ENCODE results near the gene CLTCL1. TPM values are rescaled to one million over a fixed set of nuclear protein-coding genes. Genes with fewer than 3 reads are reported as not detected.

CLTCL1 gene
- total and polyA plus RNA-seq, 10 donors, result 1.0 to 12.4 (median 6.1) TPM

GRCh38 chr22:19295733-19296132, 4.2 kb upstream of the CLTCL1 start:
- no peak for DNase-seq
- H3K27ac ChIP-seq, result no peak overlapping the region
- intact Hi-C loops (cut with DNase I; ENCODE audit: low total_unique reads), result loop anchor here (10.0 kb wide), 1 partner anchor 149 kb away; the partner anchor contains the start of gene C22orf39
- no peaks in the 10 kb centered on the region for H3K9me3 ChIP-seq
- peaks cover 0 to 8% (median 0%) of the 10 kb centered on the region in 7 donors for H3K27me3 ChIP-seq (replicated peaks in 1 of 7)
- H3K4me1 ChIP-seq, result peaks cover 10 to 19% (median 18%) of the 10 kb centered on the region in 6 donors
- TF ChIP-seq, protein P1, sequence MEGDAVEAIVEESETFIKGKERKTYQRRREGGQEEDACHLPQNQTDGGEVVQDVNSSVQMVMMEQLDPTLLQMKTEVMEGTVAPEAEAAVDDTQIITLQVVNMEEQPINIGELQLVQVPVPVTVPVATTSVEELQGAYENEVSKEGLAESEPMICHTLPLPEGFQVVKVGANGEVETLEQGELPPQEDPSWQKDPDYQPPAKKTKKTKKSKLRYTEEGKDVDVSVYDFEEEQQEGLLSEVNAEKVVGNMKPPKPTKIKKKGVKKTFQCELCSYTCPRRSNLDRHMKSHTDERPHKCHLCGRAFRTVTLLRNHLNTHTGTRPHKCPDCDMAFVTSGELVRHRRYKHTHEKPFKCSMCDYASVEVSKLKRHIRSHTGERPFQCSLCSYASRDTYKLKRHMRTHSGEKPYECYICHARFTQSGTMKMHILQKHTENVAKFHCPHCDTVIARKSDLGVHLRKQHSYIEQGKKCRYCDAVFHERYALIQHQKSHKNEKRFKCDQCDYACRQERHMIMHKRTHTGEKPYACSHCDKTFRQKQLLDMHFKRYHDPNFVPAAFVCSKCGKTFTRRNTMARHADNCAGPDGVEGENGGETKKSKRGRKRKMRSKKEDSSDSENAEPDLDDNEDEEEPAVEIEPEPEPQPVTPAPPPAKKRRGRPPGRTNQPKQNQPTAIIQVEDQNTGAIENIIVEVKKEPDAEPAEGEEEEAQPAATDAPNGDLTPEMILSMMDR (IDR thresholded peaks at IDR 0.05 in 8 of 11, conservative IDR thresholded peaks at IDR 0.05 in 3 of 11), result no peak
- no peak for TF ChIP-seq POLR2A (IDR thresholded peaks at IDR 0.05)
- no peak for TF ChIP-seq POLR2AphosphoS5 (IDR thresholded peaks at IDR 0.05)
- H3K4me3 ChIP-seq, result no peak overlapping the region
- H3K36me3 ChIP-seq, result no peaks in the 10 kb centered on the region

DNA sequence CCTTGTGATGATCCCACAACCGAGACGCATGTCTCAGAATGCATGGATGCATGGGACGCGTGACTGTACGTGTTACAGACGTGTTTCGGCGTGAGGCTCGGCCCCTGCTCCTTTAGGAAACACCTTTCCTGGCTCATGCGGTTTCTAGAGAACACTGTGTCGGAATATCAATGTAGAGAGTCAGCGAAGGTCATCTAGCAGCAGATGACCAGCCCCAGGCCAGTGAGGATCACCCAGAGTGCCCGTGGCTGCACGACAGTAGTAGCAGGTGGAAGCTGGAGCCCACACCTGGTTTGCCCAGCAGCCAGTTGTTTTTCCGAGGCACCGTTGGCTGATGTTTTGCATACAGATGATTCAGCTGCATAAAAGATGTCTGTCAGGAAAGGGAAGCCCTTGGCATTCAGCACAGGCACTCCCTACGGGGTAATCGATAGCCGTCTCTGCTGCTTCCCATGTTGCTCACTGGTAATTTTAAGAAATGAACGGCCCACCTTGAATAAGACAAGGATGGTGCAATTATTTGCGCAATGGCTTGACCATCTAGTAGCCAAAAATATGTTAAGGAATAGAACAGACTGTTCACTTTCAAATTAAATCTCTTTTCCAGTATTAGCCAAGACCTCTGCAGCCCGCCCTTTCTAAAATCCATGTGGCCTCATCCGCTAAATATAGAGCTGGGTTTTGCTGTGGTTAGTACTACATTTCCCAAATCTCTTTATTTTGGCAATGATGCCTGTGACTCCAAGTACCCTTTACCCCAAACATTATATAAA, 1.1 kb upstream of the CLTCL1 start:
- H3K27me3 ChIP-seq (replicated peaks in 1 of 7), result peaks cover 0 to 27% (median 0%) of the 10 kb centered on the region in 7 donors
- H3K27ac ChIP-seq, result peak overlapping the region in 6 of 8 donors; percentile 68 to 87 (median 82)
- DNase-seq, result peak; percentile 74
- peak overlapping the region; percentile 61 to 98 (median 86) for H3K4me3 ChIP-seq
- no peaks in the 10 kb centered on the region for H3K9me3 ChIP-seq
- 52 to 72% (median 63%) methylated on average over 12 to 23 of the region's 23 CpGs for WGBS, 5 donors
- H3K36me3 ChIP-seq, result no peaks in the 10 kb centered on the region
- TF ChIP-seq POLR2AphosphoS5 (IDR thresholded peaks at IDR 0.05), result no peak
- TF ChIP-seq, protein P1 (IDR thresholded peaks at IDR 0.05 in 8 of 11, conservative IDR thresholded peaks at IDR 0.05 in 3 of 11), result no peak
- no peak for TF ChIP-seq POLR2A (IDR thresholded peaks at IDR 0.05)
- peaks cover 14 to 32% (median 26%) of the 10 kb centered on the region in 6 donors for H3K4me1 ChIP-seq
- intact Hi-C loops (cut with DNase I; ENCODE audit: low total_unique reads), result loop anchor here (10.0 kb wide), 1 partner anchor 152 kb away; the partner anchor contains the start of gene C22orf39

DNA sequence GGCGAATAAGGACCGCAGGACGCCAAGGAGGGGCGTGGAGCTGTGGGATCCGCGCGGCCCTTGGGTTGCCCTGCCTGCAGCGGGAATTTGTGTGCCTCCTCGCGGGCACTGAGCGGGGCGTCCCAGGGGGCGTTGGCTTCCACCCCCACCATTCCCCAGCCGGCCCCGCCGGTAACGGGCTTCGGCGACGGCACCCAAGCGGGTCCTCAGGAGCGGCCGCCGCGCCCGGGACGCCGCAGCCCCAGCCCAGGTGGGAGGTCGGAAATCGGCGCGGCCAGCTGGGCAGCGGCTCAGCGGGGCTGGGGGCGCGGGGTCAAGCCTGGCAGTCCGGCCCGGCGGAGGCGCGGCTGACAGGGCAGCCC, 320 bp downstream of the CLTCL1 start:
- H3K27me3 ChIP-seq (replicated peaks in 1 of 7), result peaks cover 0 to 27% (median 0%) of the 10 kb centered on the region in 7 donors
- intact Hi-C loops (cut with DNase I; ENCODE audit: low total_unique reads), result loop anchor here (10.0 kb wide), 1 partner anchor 154 kb away; the partner anchor contains the start of gene C22orf39
- no peaks in the 10 kb centered on the region for H3K36me3 ChIP-seq
- 0 to 1% (median 1%) methylated on average over 27 to 41 of the region's 41 CpGs for WGBS, 5 donors
- peak overlapping the region; percentile 70 to 98 (median 90) for H3K4me3 ChIP-seq
- no peaks in the 10 kb centered on the region for H3K9me3 ChIP-seq
- H3K27ac ChIP-seq, result peak overlapping the region in 7 of 8 donors; percentile 29 to 87 (median 67)
- TF ChIP-seq, protein P1 (IDR thresholded peaks at IDR 0.05 in 8 of 11, conservative IDR thresholded peaks at IDR 0.05 in 3 of 11), result no peak
- TF ChIP-seq POLR2AphosphoS5 (IDR thresholded peaks at IDR 0.05), result no peak
- DNase-seq, result no peak
- peaks cover 14 to 32% (median 26%) of the 10 kb centered on the region in 6 donors for H3K4me1 ChIP-seq
